DOHH2 (cell line): ENCODE results near the gene TPRX2.
"Not testable (repeated sequence)": the region's sequence is repeated elsewhere in the genome, so short reads cannot be mapped to it uniquely, and the experiment has no call there.

ENCODE experiments used
- H3F3A ChIP-seq: fragments of 200-600 bp; sonication (generic), shearing (Covaris generic); 2 replicates; pipeline ENCODE4 v1.6.0; 2016; ENCODE audit warnings: antibody characterized with exemption, mild to moderate bottlenecking; ENCODE audit not compliant: control insufficient read depth, insufficient read depth
- H3K27ac ChIP-seq: fragments of 200-600 bp; sonication (generic); 2 replicates; pipeline ENCODE4 v1.5.1; 2014; ENCODE audit warnings: low read depth, mild to moderate bottlenecking, low read length, moderate library complexity
- H3K27me3 ChIP-seq: fragments of 200-600 bp; sonication (generic); 2 replicates; pipeline ENCODE4 v1.6.1; 2014; ENCODE audit warnings: mild to moderate bottlenecking, low read length, mixed read lengths; ENCODE audit not compliant: control insufficient read depth
- H3K36me3 ChIP-seq: fragments of 200-600 bp; sonication (generic); 2 replicates; pipeline ENCODE4 v1.6.1; 2014; ENCODE audit warnings: mild to moderate bottlenecking, low read length, moderate library complexity, mixed read lengths; ENCODE audit not compliant: control insufficient read depth
- H3K4me1 ChIP-seq: fragments of 200-600 bp; sonication (generic); 2 replicates; pipeline ENCODE4 v1.6.1; 2014; ENCODE audit warnings: mild to moderate bottlenecking, low read length, mixed read lengths; ENCODE audit not compliant: control insufficient read depth
- H3K4me2 ChIP-seq: fragments of 200-600 bp; sonication (generic); 2 replicates; pipeline ENCODE4 v1.6.0; 2014; ENCODE audit warnings: mild to moderate bottlenecking, low read length, moderate library complexity
- H3K4me3 ChIP-seq: fragments of 200-600 bp; sonication (generic); 2 replicates; pipeline ENCODE4 v1.5.1; 2014; ENCODE audit warnings: mild to moderate bottlenecking, low read length, mixed read lengths
- H3K79me2 ChIP-seq: fragments of 200-600 bp; sonication (generic); 2 replicates; pipeline ENCODE4 v1.6.1; 2014; ENCODE audit warnings: mild to moderate bottlenecking, low read length, mixed read lengths; ENCODE audit not compliant: control insufficient read depth
- H3K9me2 ChIP-seq: fragments of 200-600 bp; sonication (generic); replicated peaks from 2 replicates; pipeline ENCODE4 v1.6.1; 2014; ENCODE audit warnings: mild to moderate bottlenecking, low read length, mixed read lengths; ENCODE audit not compliant: control insufficient read depth
- H3K9me3 ChIP-seq: fragments of 200-600 bp; sonication (generic); 2 replicates; pipeline ENCODE4 v1.6.1; 2014; ENCODE audit warnings: antibody characterized with exemption, low read length, mixed read lengths; ENCODE audit not compliant: control insufficient read depth, insufficient read depth
- H4K20me1 ChIP-seq: fragments of 200-600 bp; sonication (generic); 2 replicates; pipeline ENCODE4 v1.6.0; 2014; ENCODE audit warnings: low read depth, mild to moderate bottlenecking, antibody characterized with exemption, low read length, moderate library complexity; ENCODE audit not compliant: control insufficient read depth, insufficient read depth
- CTCF ChIP-seq: fragments of 200-600 bp; sonication (generic); IDR thresholded peaks from one replicate; pipeline ENCODE4 v1.5.1; 2014; ENCODE audit warnings: antibody characterized with exemption, mild to moderate bottlenecking, low read depth, low read length; ENCODE audit not compliant: poor library complexity, severe bottlenecking
- EZH2phosphoT487 ChIP-seq: fragments of 200-600 bp; sonication (generic); IDR thresholded peaks from 2 replicates; pipeline ENCODE4 v1.6.1; 2017; ENCODE audit warnings: borderline replicate concordance, mild to moderate bottlenecking, antibody characterized with exemption, low read length, moderate library complexity, mixed read lengths

TPRX2 gene

DNA sequence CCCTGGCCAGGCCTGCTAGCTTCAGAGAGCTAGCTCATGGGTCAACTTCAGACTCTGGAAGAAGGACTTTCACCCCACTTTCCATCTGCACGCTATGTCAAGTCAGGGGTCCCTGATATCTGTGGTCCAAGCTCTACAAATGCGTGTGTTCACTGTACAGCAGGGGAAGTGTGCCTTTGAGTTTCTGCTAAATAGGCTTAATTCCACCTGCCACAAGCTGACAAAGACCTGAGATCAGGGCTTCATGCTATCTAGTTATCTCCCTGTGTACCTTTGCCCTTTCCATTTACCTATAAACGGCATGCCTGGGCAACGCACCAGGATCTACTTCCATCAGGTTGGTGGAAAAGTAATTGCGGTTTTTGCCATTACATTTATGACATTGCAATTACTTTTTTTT, 37.7 kb downstream of the TPRX2 start:
- Histone ChIP-seq H3K4me2 (no peak overlapping the region), H3K4me3 (no peak overlapping the region), H3K36me3 (no peaks in the 10 kb centered on the region), H3K9me3 (no peaks in the 10 kb centered on the region), H4K20me1 (no peaks in the 10 kb centered on the region), H3K4me1 (no peaks in the 10 kb centered on the region), H3F3A (no peaks in the 10 kb centered on the region), H3K9me2 (no peaks in the 10 kb centered on the region), H3K27me3 (no peaks in the 10 kb centered on the region), H3K27ac (no peak overlapping the region), H3K79me2 (no peaks in the 10 kb centered on the region)
- TF ChIP-seq EZH2phosphoT487 (no peak), CTCF (no peak)

- Histone ChIP-seq H3K27me3 (no peaks in the 10 kb centered on the region), H3K4me3 (no peak overlapping the region), H3K4me2 (no peak overlapping the region), H3K9me3 (no peaks in the 10 kb centered on the region), H3K79me2 (no peaks in the 10 kb centered on the region), H3K36me3 (no peaks in the 10 kb centered on the region), H3K4me1 (no peaks in the 10 kb centered on the region), H3K9me2 (no peaks in the 10 kb centered on the region), H4K20me1 (no peaks in the 10 kb centered on the region), H3K27ac (no peak overlapping the region), H3F3A (no peaks in the 10 kb centered on the region)
- TF ChIP-seq EZH2phosphoT487: no peak
- TF ChIP-seq CTCF: no peak
Observed at GRCh38 chr19:47897861-47898260, 38.8 kb downstream of the TPRX2 start.

DNA sequence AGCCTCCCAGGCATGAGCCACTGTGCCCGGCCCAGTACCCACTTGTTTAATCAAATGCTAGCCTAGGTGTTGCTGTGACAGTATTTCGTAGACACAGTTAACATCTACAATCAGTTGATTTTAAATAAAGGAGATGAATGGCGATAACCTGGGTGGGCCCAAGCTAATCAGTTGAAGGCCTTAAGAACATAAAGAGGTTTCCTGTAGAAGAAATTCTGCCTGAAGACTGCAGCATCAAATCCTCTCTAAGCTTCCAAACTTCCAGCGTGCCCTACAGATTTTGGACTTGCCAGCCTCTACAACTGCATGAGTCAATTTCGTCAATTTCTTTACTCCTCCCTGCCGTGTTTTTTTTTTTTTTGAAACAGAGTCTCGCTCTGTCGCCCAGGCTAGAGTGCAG, 40.3 kb downstream of the TPRX2 start:
- Histone ChIP-seq H3K4me2 (no peak overlapping the region), H3K4me3 (no peak overlapping the region), H3F3A (no peaks in the 10 kb centered on the region), H3K36me3 (no peaks in the 10 kb centered on the region), H4K20me1 (no peaks in the 10 kb centered on the region), H3K9me3 (no peaks in the 10 kb centered on the region), H3K9me2 (no peaks in the 10 kb centered on the region), H3K4me1 (no peaks in the 10 kb centered on the region), H3K27ac (no peak overlapping the region), H3K79me2 (no peaks in the 10 kb centered on the region), H3K27me3 (no peaks in the 10 kb centered on the region)
- no peak for TF ChIP-seq CTCF
- no peak for TF ChIP-seq EZH2phosphoT487

DNA sequence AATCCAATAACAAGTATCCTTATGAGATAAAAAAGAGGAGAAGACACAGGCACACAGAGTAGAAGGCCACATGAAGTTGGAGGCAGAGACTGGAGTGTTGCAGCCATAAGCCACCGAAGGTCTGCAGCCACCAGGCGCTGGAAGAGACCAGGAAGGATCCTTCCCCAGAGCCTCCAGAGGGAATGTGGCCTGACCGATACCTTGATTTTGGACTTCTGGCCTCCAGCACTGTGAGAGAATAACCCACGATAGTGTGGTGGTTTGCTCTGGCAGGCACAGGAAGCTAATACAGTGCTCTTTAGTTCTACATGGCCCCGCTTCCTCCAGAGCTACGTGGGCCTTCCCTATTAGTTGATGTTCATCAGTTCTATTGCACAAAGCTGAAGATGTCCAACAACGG, 42.3 kb downstream of the TPRX2 start:
- Histone ChIP-seq H3K79me2 (no peaks in the 10 kb centered on the region), H3K9me3 (no peaks in the 10 kb centered on the region), H4K20me1 (no peaks in the 10 kb centered on the region), H3K36me3 (no peaks in the 10 kb centered on the region), H3K27ac (no peak overlapping the region), H3K4me3 (no peak overlapping the region), H3K4me1 (no peaks in the 10 kb centered on the region), H3K27me3 (no peaks in the 10 kb centered on the region), H3K9me2 (no peaks in the 10 kb centered on the region), H3F3A (no peaks in the 10 kb centered on the region), H3K4me2 (no peak overlapping the region)
- TF ChIP-seq EZH2phosphoT487: no peak
- TF ChIP-seq CTCF: no peak

GRCh38 chr19:47909350-47909749, 50.3 kb downstream of the TPRX2 start:
- H3K27me3 ChIP-seq: not testable (repeated sequence)

More at GRCh38 chr19:47909350-47909749, 50.3 kb downstream of the TPRX2 start:
- not testable (repeated sequence) for H3K9me2 ChIP-seq, H3K4me3 ChIP-seq, H3K79me2 ChIP-seq, H3F3A ChIP-seq, H3K27ac ChIP-seq, H4K20me1 ChIP-seq, H3K36me3 ChIP-seq, H3K4me2 ChIP-seq, H3K4me1 ChIP-seq, H3K9me3 ChIP-seq
